HL-60/S4 treated with phorbol 12-myristate 13-acetate at 8.2 ng/mL for 4 days and 3 days (cell line): ENCODE results near the gene ARHGAP40.

Experiments used
- in situ Hi-C: fragments of 300-500 bp; cut with MboI; formaldehyde crosslinking; loops from 2 replicates; pipeline ENCODE4 v1.15.0; 2022; ENCODE audit warnings: low sequenced_read_pairs

Gene ARHGAP40

GRCh38 chr20:38601216-38602184 lies at the start of gene ARHGAP40:
Gene ARHGAP40 (plus strand): TSS chr20:38601809.
- in situ Hi-C loops, result no loop called here

GRCh38 chr20:38554986-38555385 lies 46.6 kb upstream of the ARHGAP40 start:
- in situ Hi-C loops, result no loop called here

- in situ Hi-C loops, result no loop called here
These were observed 46.2 kb upstream of the ARHGAP40 start for GRCh38 chr20:38555395-38555794.

GRCh38 chr20:38557174-38557573 lies 44.4 kb upstream of the ARHGAP40 start:
- in situ Hi-C loops, result no loop called here

- in situ Hi-C loops, result no loop called here
These were observed 42.8 kb upstream of the ARHGAP40 start for GRCh38 chr20:38558596-38559360.

- in situ Hi-C loops, result no loop called here
These were observed 41.8 kb upstream of the ARHGAP40 start for GRCh38 chr20:38559764-38560163.

GRCh38 chr20:38563802-38564431 lies 37.7 kb upstream of the ARHGAP40 start:
- in situ Hi-C loops, result no loop called here

- in situ Hi-C loops, result no loop called here
These were observed 36.9 kb upstream of the ARHGAP40 start for GRCh38 chr20:38564680-38565079.

- in situ Hi-C loops, result no loop called here
These were observed 35.5 kb upstream of the ARHGAP40 start for GRCh38 chr20:38566036-38566598.

GRCh38 chr20:38569747-38570525 lies 31.7 kb upstream of the ARHGAP40 start:
- in situ Hi-C loops, result no loop called here

- in situ Hi-C loops, result no loop called here
These were observed 28.2 kb upstream of the ARHGAP40 start for GRCh38 chr20:38573413-38573812.

GRCh38 chr20:38579219-38579910 lies 22.2 kb upstream of the ARHGAP40 start:
- in situ Hi-C loops, result no loop called here

- in situ Hi-C loops, result no loop called here
These were observed 21.7 kb upstream of the ARHGAP40 start for GRCh38 chr20:38579921-38580320.

GRCh38 chr20:38581013-38581412 lies 20.6 kb upstream of the ARHGAP40 start, which contains the start of gene ADIG:
Gene ADIG (plus strand): TSS chr20:38581197. CDS start chr20:38581251, 54 bp downstream.
- in situ Hi-C loops, result no loop called here

- in situ Hi-C loops, result no loop called here
These were observed 19.7 kb upstream of the ARHGAP40 start for GRCh38 chr20:38581830-38582358.

- in situ Hi-C loops, result no loop called here
These were observed 18.3 kb upstream of the ARHGAP40 start for GRCh38 chr20:38583306-38583705.

GRCh38 chr20:38584099-38584763 lies 17.4 kb upstream of the ARHGAP40 start:
- in situ Hi-C loops, result no loop called here

GRCh38 chr20:38585404-38586180 lies 16.0 kb upstream of the ARHGAP40 start:
- in situ Hi-C loops, result no loop called here
